Colon (tissue), 2 donors: ENCODE data around the gene GGCT.

Experiments
- FAIRE-seq: peaks from 2 replicates; lab custom pipeline; 2012; peaks lifted over from hg19 to GRCh38; lab: Jason Lieb, UNC
- donor health status: control.
- donor health status: control.

GGCT gene

DNA sequence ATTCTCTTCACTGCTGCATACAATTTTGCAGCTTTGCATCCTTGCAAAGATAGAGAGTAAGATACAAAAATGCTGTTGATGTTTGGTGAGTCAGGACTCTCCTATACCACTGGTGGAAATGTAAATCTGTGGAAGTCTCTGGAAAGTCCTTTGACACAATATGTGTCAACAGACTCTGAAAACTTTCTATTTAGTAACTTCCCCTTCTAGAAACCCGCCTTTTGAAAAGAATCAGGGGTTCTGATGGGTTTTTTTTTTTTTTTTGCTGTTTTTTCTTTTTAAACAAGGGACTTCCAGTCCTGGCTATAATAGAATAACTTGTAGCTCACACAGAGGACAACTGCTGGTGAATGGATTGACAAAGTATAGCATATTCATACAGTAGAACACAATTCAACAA lies 42.5 kb downstream of the GGCT start:
- no peak for FAIRE-seq

DNA sequence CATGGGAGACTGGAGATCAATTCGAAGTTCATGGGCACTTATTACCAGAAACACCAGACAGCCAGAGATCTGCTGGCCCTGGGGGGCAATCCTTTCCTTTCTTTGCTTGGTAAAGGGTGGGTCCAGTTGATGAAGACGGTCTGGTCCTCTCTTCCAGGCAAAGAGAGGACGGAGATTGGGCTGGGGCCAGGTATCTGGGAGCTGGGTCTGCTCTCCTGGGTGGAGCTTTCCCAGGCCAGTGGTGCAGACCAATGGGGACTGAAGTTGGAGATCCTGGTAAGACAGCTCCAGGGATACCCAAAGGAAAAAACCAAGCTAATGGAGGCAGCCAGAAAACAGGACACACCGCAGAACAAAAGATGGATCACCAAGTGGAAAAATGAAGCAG lies 44.4 kb downstream of the GGCT start:
- FAIRE-seq: no peak

DNA sequence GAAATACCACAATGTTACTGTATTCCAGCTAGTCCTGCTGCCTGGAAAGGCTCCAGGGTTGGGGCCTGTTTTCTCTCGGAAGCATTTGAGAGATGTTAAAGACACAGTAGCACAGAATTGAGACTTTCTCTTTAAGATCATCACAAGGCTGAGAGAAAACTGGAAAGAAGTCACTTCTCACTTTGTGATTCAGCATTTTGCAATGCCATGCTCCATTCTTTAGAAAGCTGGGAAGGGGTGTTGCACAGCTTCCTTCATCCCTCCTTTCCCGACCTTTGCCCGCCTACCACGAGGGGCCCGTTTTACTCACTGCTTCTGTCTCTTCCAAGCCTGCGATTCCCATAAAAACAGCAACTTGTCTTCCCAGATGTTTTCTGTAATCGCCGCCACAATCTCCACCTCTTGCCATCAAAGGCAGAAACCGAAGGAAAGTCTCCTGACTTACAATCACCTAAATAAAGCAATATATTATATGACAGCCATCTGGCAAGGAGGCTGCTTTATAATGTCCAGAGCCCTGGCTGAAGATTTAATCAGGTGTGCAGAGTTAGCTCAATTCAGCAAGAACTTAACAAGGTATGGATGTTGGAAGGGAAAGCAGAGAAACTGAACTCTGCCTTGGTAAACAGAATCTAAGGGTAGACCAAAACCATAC lies 44.9 kb downstream of the GGCT start:
- no peak for FAIRE-seq

DNA sequence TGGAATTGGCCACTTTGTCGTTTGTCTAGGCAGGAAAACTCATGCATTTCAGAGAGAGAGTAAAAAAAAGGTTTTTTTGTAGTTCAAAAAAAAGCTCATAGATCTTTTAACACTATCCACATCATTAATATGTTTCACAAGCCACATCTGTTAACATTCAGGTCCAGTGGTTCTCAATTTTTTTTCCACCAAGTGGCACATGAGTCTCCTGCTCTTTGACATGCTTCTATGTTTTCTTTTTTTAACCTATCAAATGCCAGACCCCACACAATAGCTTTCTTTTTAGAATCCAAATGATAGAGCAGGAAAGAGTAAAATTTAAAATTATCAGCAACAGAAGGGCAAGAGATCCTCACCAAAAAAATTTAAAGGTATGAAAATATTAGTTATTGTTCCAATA lies 46.3 kb downstream of the GGCT start:
- no peak for FAIRE-seq

GRCh38 chr7:30453921-30454320 lies 50.7 kb downstream of the GGCT start:
- FAIRE-seq: no peak

DNA sequence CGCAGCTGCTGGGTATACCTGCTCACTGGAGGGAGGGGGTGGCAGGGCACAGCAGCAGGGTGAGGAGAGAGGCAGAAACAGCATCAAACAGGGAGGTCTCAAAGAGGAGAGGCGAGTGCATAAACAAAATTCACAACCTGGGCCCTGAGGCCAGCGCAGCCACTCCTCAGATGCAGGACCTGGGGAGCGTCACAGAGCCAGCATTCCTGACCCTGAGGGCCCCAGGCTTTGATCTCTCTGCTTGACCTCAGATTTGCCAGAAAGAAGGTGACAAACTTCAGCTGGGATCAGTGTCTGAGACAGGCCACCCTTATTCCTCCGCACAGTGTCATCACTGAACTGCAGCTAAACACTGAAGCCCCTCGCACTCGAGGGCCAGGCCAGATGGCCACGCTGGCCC lies 51.6 kb downstream of the GGCT start:
- no peak for FAIRE-seq

DNA sequence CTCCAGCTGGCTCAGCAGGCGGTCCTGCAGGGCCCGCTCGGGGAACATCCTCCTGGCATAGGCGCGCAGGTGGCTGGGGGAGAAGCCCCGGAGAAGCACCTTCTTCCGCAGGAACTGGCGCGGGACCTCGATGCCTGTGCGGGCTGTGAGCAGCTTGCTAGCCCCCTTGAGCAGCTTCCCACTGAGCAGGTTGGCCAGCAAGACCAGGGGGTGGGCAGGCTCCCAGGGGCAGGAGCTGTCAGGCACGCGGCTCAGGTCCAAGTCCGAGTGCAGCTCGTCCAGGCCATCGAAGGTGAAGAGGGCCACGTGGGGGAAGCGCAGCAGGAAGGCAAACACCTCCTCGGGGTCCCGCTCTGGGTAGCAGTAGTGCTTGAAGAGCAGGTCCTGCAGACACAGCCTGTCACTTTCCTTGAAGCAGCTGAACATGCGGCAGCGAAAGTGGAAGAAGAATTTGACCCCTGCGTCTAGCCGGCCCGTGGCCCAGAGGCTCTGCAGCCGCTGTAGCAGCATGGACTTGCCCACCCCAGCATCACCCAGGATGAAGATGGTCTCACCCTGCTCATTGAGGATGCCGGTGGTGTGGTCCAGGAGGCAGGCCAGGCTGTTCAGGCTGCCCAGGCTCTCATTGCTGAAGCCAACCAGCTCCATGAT lies 52.2 kb downstream of the GGCT start:
- FAIRE-seq: no peak

- FAIRE-seq: no peak
These were observed 52.9 kb downstream of the GGCT start for GRCh38 chr7:30451539-30452279.

DNA sequence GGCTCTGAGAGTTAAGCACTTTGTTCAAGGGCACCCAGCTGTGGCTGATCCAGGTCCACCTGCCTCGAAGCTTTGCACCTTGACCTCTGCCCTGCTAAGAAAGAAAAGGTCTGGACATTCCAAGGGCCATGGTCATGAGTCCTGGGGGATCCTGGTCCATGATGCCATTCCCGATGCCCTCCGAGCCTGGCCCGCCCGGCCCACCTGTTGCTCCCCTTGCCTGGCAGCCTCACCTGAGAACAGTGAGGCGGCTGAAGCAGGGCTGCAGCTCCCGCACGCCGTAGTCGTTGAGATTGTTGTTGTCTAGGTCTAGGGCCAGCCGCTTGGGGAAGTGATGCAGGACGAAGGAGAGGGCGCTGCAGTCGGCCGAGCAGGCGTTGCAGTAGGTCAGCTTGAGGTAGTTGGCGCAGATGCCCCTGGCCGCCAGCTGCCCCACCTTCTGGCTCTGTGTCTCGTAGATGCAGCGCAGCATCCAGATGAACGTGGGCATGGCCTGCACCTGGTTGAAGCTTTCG lies 53.6 kb downstream of the GGCT start:
- no peak for FAIRE-seq

- no peak for FAIRE-seq
These were observed 54.2 kb downstream of the GGCT start for GRCh38 chr7:30450240-30450982.

DNA sequence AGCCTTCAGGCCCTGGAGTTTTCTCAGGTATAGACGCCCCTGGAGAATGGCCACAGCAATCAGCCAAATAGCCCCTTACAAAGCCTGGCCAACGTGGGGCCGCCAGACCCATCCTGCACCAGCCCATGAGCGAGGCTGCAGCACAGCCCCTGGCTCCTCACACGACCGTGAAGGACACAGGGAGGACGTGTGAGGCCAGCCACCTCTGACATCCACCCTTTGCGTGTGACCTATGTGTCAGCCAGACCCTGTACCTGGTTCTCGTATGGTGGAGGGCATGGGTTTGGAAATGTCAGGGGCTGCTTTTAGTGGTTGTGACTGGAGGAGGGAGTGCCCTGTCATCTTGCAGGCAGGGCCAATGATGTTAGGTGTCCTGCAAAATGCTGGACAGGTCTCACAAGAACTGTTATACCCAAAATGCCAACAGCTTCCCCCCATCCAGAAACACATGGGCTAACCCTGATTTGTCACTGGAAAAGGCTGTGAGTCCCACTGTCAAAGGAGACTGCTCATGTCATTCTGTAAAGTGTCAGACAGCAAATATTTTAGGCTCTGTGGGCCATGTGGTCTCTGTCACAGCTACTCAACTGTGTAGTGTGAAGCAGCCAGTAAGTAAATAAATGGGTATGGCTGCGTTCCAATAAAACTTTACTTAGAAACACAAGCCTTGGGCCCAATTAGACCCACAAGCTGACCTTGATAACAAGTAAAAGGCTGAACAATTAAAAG lies 56.0 kb downstream of the GGCT start:
- no peak for FAIRE-seq

DNA sequence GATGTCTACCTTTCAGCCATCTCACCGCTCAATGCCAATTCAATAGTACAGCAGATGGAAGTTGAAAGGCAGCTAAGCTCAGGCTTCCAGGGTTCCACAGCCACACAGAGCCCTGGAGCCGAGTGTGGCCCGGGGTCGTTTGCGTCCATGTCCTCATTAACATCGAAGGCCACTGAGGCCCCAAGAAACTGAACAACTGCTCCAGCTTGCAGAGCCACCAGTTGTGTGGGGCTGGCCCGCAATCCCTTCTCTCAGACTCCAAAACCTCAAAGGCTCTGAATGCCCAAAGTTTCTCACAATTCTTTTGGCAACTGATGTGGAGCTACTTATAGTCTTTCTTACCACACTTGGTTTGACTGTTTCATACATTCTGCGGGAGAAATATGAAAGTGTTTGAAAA lies 57.2 kb downstream of the GGCT start:
- no peak for FAIRE-seq
